HEK293T (cell line): ENCODE measurements around the gene GPR55.

Source experiments
- FOXK2 ChIP-seq: fragments of 450-650 bp; IDR thresholded peaks from 2 replicates; pipeline ENCODE4 v1.6.1; 2016; ENCODE audit warnings: mild to moderate bottlenecking
- FOXM1 ChIP-seq: fragments of 450-650 bp; IDR thresholded peaks from 2 replicates; pipeline ENCODE4 v1.6.1; 2017; ENCODE audit warnings: mild to moderate bottlenecking, borderline replicate concordance
- HDGF ChIP-seq: fragments of 450-650 bp; IDR thresholded peaks from 2 replicates; pipeline ENCODE4 v1.6.1; 2017; ENCODE audit warnings: antibody characterized with exemption, borderline replicate concordance
- SP1 ChIP-seq: fragments of 450-650 bp; IDR thresholded peaks from 2 replicates; pipeline ENCODE4 v1.6.1; 2017
- ZNF384 ChIP-seq: fragments of 450-650 bp; IDR thresholded peaks from 2 replicates; pipeline ENCODE4 v1.6.1; 2016

GRCh38 chr2:230961091-230961491, 36.0 kb upstream of the GPR55 start:
- TF ChIP-seq FOXM1 = no peak
- no peak for TF ChIP-seq ZNF384
- no peak for TF ChIP-seq FOXK2
- TF ChIP-seq SP1 = no peak
- no peak for TF ChIP-seq HDGF
